GM13976 (cell line): ENCODE data around the gene HTR2A.
"Not testable (repeated sequence)": the region's sequence is repeated elsewhere in the genome, so short reads cannot be mapped to it uniquely, and the experiment has no call there.

ENCODE experiments used
- DNase-seq: peaks from one replicate; pipeline ENCODE4 v3.0.0; 2012; ENCODE audit warnings: low spot score
- CTCF ChIP-seq: IDR thresholded peaks from 2 replicates; pipeline ENCODE4 v1.5.1; 2012; ENCODE audit warnings: borderline replicate concordance, mild to moderate bottlenecking; ENCODE audit not compliant: insufficient read depth; ENCODE audit errors: extremely low read depth, missing control alignments, control extremely low read depth
- in situ Hi-C: fragments of 300-500 bp; cut with MboI; formaldehyde crosslinking; loops from one replicate; pipeline ENCODE4 v1.12.0; 2022; ENCODE audit warnings: low sequenced_read_pairs, mixed read lengths, inconsistent platforms; ENCODE audit not compliant: unreplicated experiment

HTR2A gene

DNA sequence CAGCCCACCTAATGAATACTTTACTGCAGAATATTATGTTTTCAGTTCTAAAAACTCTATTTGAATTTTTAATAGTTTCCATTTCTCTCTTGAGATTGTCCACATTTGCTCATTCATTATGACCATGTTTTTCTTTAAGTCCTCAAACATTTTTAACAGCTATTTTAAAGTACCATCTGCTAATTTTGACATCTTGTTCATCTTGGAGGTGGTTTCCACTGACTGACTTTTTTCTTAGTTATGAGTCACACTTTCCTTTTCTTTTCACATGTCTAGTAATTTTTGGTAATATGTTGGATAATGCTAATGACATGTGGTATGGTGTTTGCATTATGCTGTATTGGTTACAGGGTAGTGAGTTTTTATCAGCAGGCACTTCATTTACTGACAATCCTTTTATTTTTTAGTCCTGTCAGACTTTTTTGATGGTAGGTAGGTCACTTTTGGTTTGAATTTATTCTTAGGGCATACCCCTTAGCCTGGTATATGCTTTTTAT lies 84.5 kb downstream of the HTR2A start:
- in situ Hi-C loops = no loop called here
- TF ChIP-seq CTCF = no peak
- DNase-seq = no peak

DNA sequence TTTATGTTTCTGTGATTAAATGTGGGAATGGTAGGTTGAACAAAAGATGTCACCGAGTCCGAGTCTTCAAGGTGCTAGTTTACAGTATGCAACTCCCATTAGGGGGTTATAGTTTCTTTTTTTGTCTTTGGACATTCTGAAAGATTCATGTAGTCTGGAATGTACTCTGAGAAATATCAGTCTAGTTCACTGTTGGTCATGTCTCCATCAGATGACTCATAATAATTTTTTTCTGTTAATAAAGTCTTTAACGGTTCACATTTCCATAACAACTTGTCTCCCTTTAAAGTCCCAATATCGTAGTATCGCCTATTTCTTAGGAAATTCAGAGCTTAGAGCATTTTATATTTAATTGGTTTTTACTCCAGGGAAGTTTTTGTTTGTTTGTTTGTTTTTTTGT lies 86.4 kb downstream of the HTR2A start:
- in situ Hi-C loops = no loop called here
- no peak for DNase-seq
- no peak for TF ChIP-seq CTCF

GRCh38 chr13:46804921-46805320 lies 91.9 kb downstream of the HTR2A start:
- in situ Hi-C loops, DNase-seq: not testable (repeated sequence)

GRCh38 chr13:46804391-46804815 lies 92.5 kb downstream of the HTR2A start:
- TF ChIP-seq CTCF = no peak
- no peak for DNase-seq
- in situ Hi-C loops = no loop called here

- no peak for DNase-seq
- in situ Hi-C loops = no loop called here
- TF ChIP-seq CTCF = no peak
These were observed 93.3 kb downstream of the HTR2A start for GRCh38 chr13:46803586-46803985.

- no peak for DNase-seq
- in situ Hi-C loops = no loop called here
- TF ChIP-seq CTCF = no peak
These were observed 95.0 kb downstream of the HTR2A start for GRCh38 chr13:46801858-46802257.

- DNase-seq = no peak
- in situ Hi-C loops = no loop called here
- TF ChIP-seq CTCF = no peak
These were observed 97.7 kb downstream of the HTR2A start for GRCh38 chr13:46799139-46799538.
